Vagina (tissue), 2 donors: Measurements from ENCODE around the gene SH3D19. TPM values are rescaled to one million over a fixed set of nuclear protein-coding genes. Genes with fewer than 3 reads are reported as not detected.

Experiments used
- DNase-seq, 2 donors: peaks; one replicate each; pipeline ENCODE4 v3.0.0-alpha.2; 2017; ENCODE audit errors: extremely low spot score in 2 of 2
- H3K27ac ChIP-seq: fragments of 200-600 bp; sonication (generic); one replicate; pipeline ENCODE4 v1.5.1; 2019
- H3K27me3 ChIP-seq: fragments of 200-600 bp; sonication (generic); one replicate; pipeline ENCODE4 v1.5.1; 2019
- H3K36me3 ChIP-seq, 2 donors: fragments of 200-600 bp; sonication (generic); one replicate each; pipeline ENCODE4 v1.5.1; 2017 to 2019
- H3K4me1 ChIP-seq: fragments of 200-600 bp; sonication (generic); one replicate; pipeline ENCODE4 v1.5.1; 2019
- H3K4me3 ChIP-seq, 2 donors: fragments of 200-600 bp; sonication (generic); 1 replicate in 1 of 2; 2 replicates in 1 of 2; pipeline ENCODE4 v1.5.1; 2016 to 2019
- H3K9me3 ChIP-seq: fragments of 200-600 bp; sonication (generic); one replicate; pipeline ENCODE4 v1.5.1; 2019
- POLR2A ChIP-seq, 2 donors: fragments of 450-650 bp; IDR thresholded peaks; one replicate each; pipeline ENCODE4 v1.6.1; 2017; ENCODE audit warnings: antibody characterized with exemption in 2 of 2, mild to moderate bottlenecking in 2 of 2, moderate library complexity in 2 of 2
- POLR2AphosphoS5 ChIP-seq, 2 donors: sonication (generic); formaldehyde crosslinking; IDR thresholded peaks; one replicate each; pipeline ENCODE4 v1.9.0; 2017; ENCODE audit warnings: antibody characterized with exemption in 2 of 2, mild to moderate bottlenecking in 2 of 2, low read depth in 1 of 2; ENCODE audit not compliant: insufficient read depth in 1 of 2
- intact Hi-C: fragments of 100-400 bp; cut with DNase I; formaldehyde crosslinking; loops from one replicate; pipeline ENCODE4 v1.15.1; 2023
- total RNA-seq: library from RNA; depleted of rRNA; stranded (reverse); fragments of >200 nt; gene quantifications from one replicate; pipeline ENCODE4 v1.2.3, GENCODE V29; 2016
- TF ChIP-seq, protein P1 (sequence below), 3 experiments: fragments of 450-650 bp in 2 of 3; fragments of 200-600 bp in 1 of 3; sonication (generic) in 1 of 3; IDR thresholded peaks; one replicate each; pipeline ENCODE4 v1.5.1; 2017 to 2019; ENCODE audit warnings: antibody characterized with exemption in 3 of 3, mild to moderate bottlenecking in 2 of 3, moderate library complexity in 2 of 3

The SH3D19 gene
- total RNA-seq, 1 donor from 2014 or later, result 86.4 TPM

DNA sequence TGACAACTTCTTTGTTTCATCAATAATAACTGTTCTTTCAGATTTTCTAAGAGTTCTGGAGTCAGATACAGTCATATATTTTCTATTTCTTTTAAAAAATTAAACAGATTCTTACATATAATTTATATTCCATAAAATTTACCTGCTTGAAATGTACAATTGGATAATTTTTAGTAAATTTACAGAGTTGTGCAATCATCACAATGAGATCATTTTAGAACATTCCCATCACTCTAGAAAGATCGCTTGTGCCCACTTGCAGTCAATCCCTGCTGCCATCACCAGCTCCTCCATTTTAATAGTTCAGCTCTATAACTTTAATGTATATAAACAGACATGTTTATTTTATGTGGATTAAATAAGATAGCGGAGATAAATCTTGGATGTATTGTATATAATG lies 78.0 kb downstream of the SH3D19 start:
- H3K9me3 ChIP-seq, result no peaks in the 10 kb centered on the region
- H3K4me1 ChIP-seq, result no peaks in the 10 kb centered on the region
- no peak for DNase-seq
- H3K36me3 ChIP-seq, result no peaks in the 10 kb centered on the region
- no peak overlapping the region for H3K4me3 ChIP-seq
- H3K27ac ChIP-seq, result no peak overlapping the region
- intact Hi-C loops, result no loop called here
- H3K27me3 ChIP-seq, result no peaks in the 10 kb centered on the region
- TF ChIP-seq, protein P1, sequence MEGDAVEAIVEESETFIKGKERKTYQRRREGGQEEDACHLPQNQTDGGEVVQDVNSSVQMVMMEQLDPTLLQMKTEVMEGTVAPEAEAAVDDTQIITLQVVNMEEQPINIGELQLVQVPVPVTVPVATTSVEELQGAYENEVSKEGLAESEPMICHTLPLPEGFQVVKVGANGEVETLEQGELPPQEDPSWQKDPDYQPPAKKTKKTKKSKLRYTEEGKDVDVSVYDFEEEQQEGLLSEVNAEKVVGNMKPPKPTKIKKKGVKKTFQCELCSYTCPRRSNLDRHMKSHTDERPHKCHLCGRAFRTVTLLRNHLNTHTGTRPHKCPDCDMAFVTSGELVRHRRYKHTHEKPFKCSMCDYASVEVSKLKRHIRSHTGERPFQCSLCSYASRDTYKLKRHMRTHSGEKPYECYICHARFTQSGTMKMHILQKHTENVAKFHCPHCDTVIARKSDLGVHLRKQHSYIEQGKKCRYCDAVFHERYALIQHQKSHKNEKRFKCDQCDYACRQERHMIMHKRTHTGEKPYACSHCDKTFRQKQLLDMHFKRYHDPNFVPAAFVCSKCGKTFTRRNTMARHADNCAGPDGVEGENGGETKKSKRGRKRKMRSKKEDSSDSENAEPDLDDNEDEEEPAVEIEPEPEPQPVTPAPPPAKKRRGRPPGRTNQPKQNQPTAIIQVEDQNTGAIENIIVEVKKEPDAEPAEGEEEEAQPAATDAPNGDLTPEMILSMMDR (IDR thresholded peaks at IDR 0.05), result no peak
- TF ChIP-seq POLR2AphosphoS5 (IDR thresholded peaks at IDR 0.05; ENCODE audit: insufficient read depth in 1 of 2, low read depth in 1 of 2) (no peak), POLR2A (IDR thresholded peaks at IDR 0.05) (no peak)

DNA sequence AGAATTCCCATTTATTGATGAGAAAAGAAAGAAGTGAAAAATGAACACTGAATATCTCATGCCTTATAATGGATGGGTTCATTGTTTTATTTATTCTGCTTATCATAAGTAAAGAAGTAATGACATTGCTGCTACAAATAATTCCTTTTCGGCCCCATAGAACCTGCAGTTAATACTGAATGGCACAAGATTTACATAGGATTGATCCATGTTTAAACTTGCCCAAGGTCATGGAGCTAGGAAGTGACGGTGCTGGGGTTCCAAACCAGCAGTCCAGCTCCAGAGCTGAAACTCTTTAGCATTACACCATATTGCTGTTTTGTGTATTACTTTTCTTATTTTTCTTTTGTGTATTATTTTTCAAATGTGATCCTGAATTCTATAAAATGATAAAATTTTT lies 78.7 kb downstream of the SH3D19 start:
- H3K4me3 ChIP-seq, result no peak overlapping the region
- H3K27me3 ChIP-seq, result no peaks in the 10 kb centered on the region
- no peaks in the 10 kb centered on the region for H3K36me3 ChIP-seq
- intact Hi-C loops, result no loop called here
- no peak overlapping the region for H3K27ac ChIP-seq
- H3K9me3 ChIP-seq, result no peaks in the 10 kb centered on the region
- H3K4me1 ChIP-seq, result no peaks in the 10 kb centered on the region
- TF ChIP-seq POLR2AphosphoS5 (IDR thresholded peaks at IDR 0.05; ENCODE audit: insufficient read depth in 1 of 2, low read depth in 1 of 2) (no peak), POLR2A (IDR thresholded peaks at IDR 0.05) (no peak)
- TF ChIP-seq, protein P1 (IDR thresholded peaks at IDR 0.05), result no peak
- DNase-seq, result no peak

DNA sequence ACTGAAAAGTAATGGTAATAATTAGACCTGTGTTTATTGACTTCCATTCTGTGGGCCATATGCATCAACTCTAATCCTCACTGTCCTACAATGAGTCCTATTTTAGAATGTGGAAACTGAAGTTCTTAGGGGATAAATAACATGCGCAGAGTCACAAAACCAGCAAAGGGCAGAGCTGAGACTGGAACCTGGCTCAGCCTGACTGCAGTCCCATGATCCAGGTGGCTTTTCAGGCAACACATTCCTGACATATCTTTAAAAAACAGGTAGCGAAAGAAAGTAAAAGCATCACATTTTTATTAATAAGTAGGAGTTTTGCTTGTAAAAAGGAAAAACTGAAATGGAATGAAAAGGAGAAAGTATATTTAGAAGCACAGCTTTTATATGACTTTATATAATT lies 83.1 kb downstream of the SH3D19 start:
- H3K4me1 ChIP-seq, result no peaks in the 10 kb centered on the region
- intact Hi-C loops, result no loop called here

DNA sequence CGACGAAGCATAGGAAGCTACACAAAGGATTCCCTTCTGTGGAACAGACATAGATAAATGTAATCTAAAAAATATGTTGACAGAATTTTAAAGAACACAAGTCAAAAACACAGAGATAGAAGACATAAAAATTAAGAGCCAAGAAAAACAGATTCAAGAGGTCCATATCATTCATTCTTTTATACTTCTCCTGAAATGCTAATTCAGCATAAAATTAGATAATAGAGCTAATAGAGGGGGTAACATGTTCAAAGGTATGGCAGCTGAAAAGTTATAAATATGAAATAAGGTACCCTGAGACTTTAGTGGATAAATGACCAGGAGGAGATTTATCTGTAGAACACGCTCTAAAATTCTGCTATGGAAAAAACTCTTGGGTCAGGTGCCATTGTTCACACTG lies 85.8 kb downstream of the SH3D19 start:
- Histone ChIP-seq H3K9me3 (no peaks in the 10 kb centered on the region), H3K27ac (no peak overlapping the region), H3K4me3 (no peak overlapping the region), H3K27me3 (no peaks in the 10 kb centered on the region), H3K4me1 (no peaks in the 10 kb centered on the region), H3K36me3 (no peaks in the 10 kb centered on the region)
- intact Hi-C loops, result no loop called here
- no peak for TF ChIP-seq POLR2AphosphoS5 (IDR thresholded peaks at IDR 0.05; ENCODE audit: insufficient read depth in 1 of 2, low read depth in 1 of 2)
- TF ChIP-seq, protein P1 (IDR thresholded peaks at IDR 0.05), result no peak
- DNase-seq, result no peak

More for the DNA sequence above, 83.1 kb downstream of the SH3D19 start:
- DNase-seq, result no peak
- Histone ChIP-seq H3K9me3 (no peaks in the 10 kb centered on the region), H3K36me3 (no peaks in the 10 kb centered on the region), H3K27me3 (no peaks in the 10 kb centered on the region), H3K27ac (no peak overlapping the region), H3K4me3 (no peak overlapping the region)
- TF ChIP-seq, protein P1 (IDR thresholded peaks at IDR 0.05), result no peak
- TF ChIP-seq POLR2AphosphoS5 (IDR thresholded peaks at IDR 0.05; ENCODE audit: insufficient read depth in 1 of 2, low read depth in 1 of 2), result no peak

DNA sequence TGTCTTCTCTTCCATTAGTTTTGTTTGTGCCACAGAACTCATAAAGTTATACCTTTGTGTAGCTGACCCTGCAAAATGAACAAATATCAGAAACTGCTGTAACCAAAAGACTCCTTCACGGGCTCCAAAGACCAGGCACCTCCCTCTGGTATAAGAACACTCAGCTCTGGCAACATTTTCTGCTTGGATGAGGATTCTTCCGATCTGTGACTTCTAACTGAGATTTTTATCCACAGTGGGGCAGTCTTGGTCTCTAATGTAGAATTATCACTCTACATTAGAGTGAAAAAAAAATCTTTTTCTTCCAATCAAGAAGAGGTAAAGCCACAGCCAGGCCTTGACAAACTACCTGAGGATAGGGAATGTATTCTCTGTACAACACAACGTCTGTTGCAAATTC lies 86.9 kb downstream of the SH3D19 start:
- H3K9me3 ChIP-seq, result no peaks in the 10 kb centered on the region
- TF ChIP-seq POLR2A (IDR thresholded peaks at IDR 0.05) (no peak), POLR2AphosphoS5 (IDR thresholded peaks at IDR 0.05; ENCODE audit: insufficient read depth in 1 of 2, low read depth in 1 of 2) (no peak)
- TF ChIP-seq, protein P1 (IDR thresholded peaks at IDR 0.05), result no peak
- no peaks in the 10 kb centered on the region for H3K27me3 ChIP-seq
- intact Hi-C loops, result no loop called here
- no peak for DNase-seq
- no peaks in the 10 kb centered on the region for H3K36me3 ChIP-seq
- H3K4me3 ChIP-seq, result no peak overlapping the region
- no peaks in the 10 kb centered on the region for H3K4me1 ChIP-seq
- no peak overlapping the region for H3K27ac ChIP-seq
